WTC11 (cell line): Measurements from ENCODE around the gene BHLHE40. TPM values are rescaled to one million over a fixed set of nuclear protein-coding genes. Genes with fewer than 3 reads are reported as not detected.
A peak's percentile ranks its signal among the peaks of the same experiment; 100 is the strongest.

Source experiments
- ATAC-seq: fragments of 200-7000 bp; cut with Tn5 transposase; 2 replicates; pipeline ENCODE4 v1.10.0; 2021; ENCODE audit warnings: mild to moderate bottlenecking, moderate library complexity
- CTCF ChIA-PET: fragments of 300-600 bp; sonication (Branson Sonifier 250); formaldehyde crosslinking; loops from one replicate; lab custom pipeline; 2021; ENCODE audit warnings: antibody characterized with exemption; lab: Charles Lee
- POLR2A ChIA-PET: fragments of 350-600 bp; sonication (Branson Sonifier 250); formaldehyde crosslinking; loops from one replicate; lab custom pipeline; 2021; ENCODE audit warnings: antibody characterized with exemption; lab: Charles Lee
- DNase-seq: peaks from one replicate; pipeline ENCODE4 v3.0.0; 2021; ENCODE audit warnings: low spot score
- H3K27ac Mint-ChIP-seq: 2 replicates; pipeline ENCODE4 v1.8.0; 2021; ENCODE audit warnings: mixed read lengths
- H3K27me3 Mint-ChIP-seq: 2 replicates; pipeline ENCODE4 v1.8.0; 2021; ENCODE audit warnings: low read depth, mild to moderate bottlenecking, moderate library complexity, mixed read lengths
- H3K36me3 Mint-ChIP-seq: 2 replicates; pipeline ENCODE4 v1.8.0; 2021; ENCODE audit warnings: mixed read lengths
- H3K4me1 Mint-ChIP-seq: 2 replicates; pipeline ENCODE4 v1.8.0; 2022; ENCODE audit warnings: mixed read lengths
- H3K4me3 Mint-ChIP-seq: 2 replicates; pipeline ENCODE4 v1.8.0; 2021; ENCODE audit warnings: mild to moderate bottlenecking, moderate library complexity, mixed read lengths
- H3K9me3 Mint-ChIP-seq: 2 replicates; pipeline ENCODE4 v1.8.0; 2021; ENCODE audit warnings: mixed read lengths
- ATF6 ChIP-seq: sonication (generic); formaldehyde crosslinking; IDR thresholded peaks from 2 replicates; pipeline ENCODE4 v1.8.1; 2023; ENCODE audit warnings: mild to moderate bottlenecking, missing genetic modification reagents
- CREM ChIP-seq: sonication (generic); formaldehyde crosslinking; IDR thresholded peaks from 2 replicates; pipeline ENCODE4 v1.8.1; 2022; ENCODE audit warnings: mild to moderate bottlenecking, missing genetic modification reagents, moderate library complexity
- CTCF ChIP-seq: fragments of 200-600 bp; IDR thresholded peaks from 2 replicates; pipeline ENCODE4 v1.8.0; 2022; ENCODE audit warnings: antibody characterized with exemption
- EMX1 ChIP-seq: fragments of 250-450 bp; sonication (Bioruptor Pico); IDR thresholded peaks from 2 replicates; pipeline ENCODE4 v1.8.0; 2021; ENCODE audit warnings: mild to moderate bottlenecking
- ETV6 ChIP-seq: sonication (generic); formaldehyde crosslinking; IDR thresholded peaks from 2 replicates; pipeline ENCODE4 v1.8.1; 2022; ENCODE audit warnings: mild to moderate bottlenecking, missing genetic modification reagents
- FOXP4 ChIP-seq: sonication (generic); formaldehyde crosslinking; IDR thresholded peaks from 2 replicates; pipeline ENCODE4 v1.8.0; 2022; ENCODE audit warnings: mild to moderate bottlenecking, missing genetic modification reagents
- GABPB1 ChIP-seq: sonication (generic); formaldehyde crosslinking; IDR thresholded peaks from 2 replicates; pipeline ENCODE4 v1.8.1; 2023; ENCODE audit warnings: mild to moderate bottlenecking, missing genetic modification reagents
- KAT7 ChIP-seq: sonication (generic); formaldehyde crosslinking; IDR thresholded peaks from 2 replicates; pipeline ENCODE4 v1.8.1; 2023; ENCODE audit warnings: missing genetic modification reagents, mild to moderate bottlenecking, borderline replicate concordance
- NFATC4 ChIP-seq: fragments of 250-450 bp; sonication (Bioruptor Pico); IDR thresholded peaks from 2 replicates; pipeline ENCODE4 v1.9.0; 2021; ENCODE audit warnings: mild to moderate bottlenecking
- TCF7 ChIP-seq: sonication (generic); formaldehyde crosslinking; IDR thresholded peaks from 2 replicates; pipeline ENCODE4 v1.8.0; 2022; ENCODE audit warnings: mild to moderate bottlenecking, low read depth, missing genetic modification reagents, moderate library complexity
- TP53 ChIP-seq: sonication (generic); formaldehyde crosslinking; IDR thresholded peaks from 2 replicates; pipeline ENCODE4 v1.8.1; 2023; ENCODE audit warnings: mild to moderate bottlenecking, missing genetic modification reagents
- USF2 ChIP-seq: sonication (generic); formaldehyde crosslinking; IDR thresholded peaks from 2 replicates; pipeline ENCODE4 v1.8.1; 2023; ENCODE audit warnings: mild to moderate bottlenecking, missing genetic modification reagents, moderate library complexity
- ZNF138 ChIP-seq: sonication (generic); formaldehyde crosslinking; conservative IDR thresholded peaks from 2 replicates; pipeline ENCODE4 v1.8.1; 2022; ENCODE audit warnings: mild to moderate bottlenecking, moderate library complexity, missing genetic modification reagents
- ZNF219 ChIP-seq: sonication (generic); formaldehyde crosslinking; IDR thresholded peaks from 2 replicates; pipeline ENCODE4 v1.8.0; 2023; ENCODE audit warnings: missing genetic modification reagents, mild to moderate bottlenecking, borderline replicate concordance
- ZNF232 ChIP-seq: sonication (generic); formaldehyde crosslinking; IDR thresholded peaks from 2 replicates; pipeline ENCODE4 v1.8.0; 2022; ENCODE audit warnings: mild to moderate bottlenecking, missing genetic modification reagents
- ZNF416 ChIP-seq: fragments of 250-450 bp; sonication (Bioruptor Pico); IDR thresholded peaks from 2 replicates; pipeline ENCODE4 v1.9.0; 2021; ENCODE audit warnings: mild to moderate bottlenecking, inconsistent platforms
- ZNF512 ChIP-seq: sonication (generic); formaldehyde crosslinking; IDR thresholded peaks from 2 replicates; pipeline ENCODE4 v1.8.1; 2022; ENCODE audit warnings: missing genetic modification reagents, borderline replicate concordance
- ZNF671 ChIP-seq: fragments of 250-450 bp; sonication (Bioruptor Pico); IDR thresholded peaks from 2 replicates; pipeline ENCODE4 v1.8.0; 2021; ENCODE audit warnings: mild to moderate bottlenecking
- total RNA-seq: library from RNA; stranded (reverse); gene quantifications from 3 replicates; pipeline ENCODE4 v1.2.3, GENCODE V29; 2021
- TF ChIP-seq, protein P1 (sequence below): sonication (generic); formaldehyde crosslinking; IDR thresholded peaks from 2 replicates; pipeline ENCODE4 v1.8.0; 2022; ENCODE audit warnings: mild to moderate bottlenecking, missing genetic modification reagents

Gene BHLHE40
- total RNA-seq, 1 experiment from 2014 or later: 5.7 TPM

DNA sequence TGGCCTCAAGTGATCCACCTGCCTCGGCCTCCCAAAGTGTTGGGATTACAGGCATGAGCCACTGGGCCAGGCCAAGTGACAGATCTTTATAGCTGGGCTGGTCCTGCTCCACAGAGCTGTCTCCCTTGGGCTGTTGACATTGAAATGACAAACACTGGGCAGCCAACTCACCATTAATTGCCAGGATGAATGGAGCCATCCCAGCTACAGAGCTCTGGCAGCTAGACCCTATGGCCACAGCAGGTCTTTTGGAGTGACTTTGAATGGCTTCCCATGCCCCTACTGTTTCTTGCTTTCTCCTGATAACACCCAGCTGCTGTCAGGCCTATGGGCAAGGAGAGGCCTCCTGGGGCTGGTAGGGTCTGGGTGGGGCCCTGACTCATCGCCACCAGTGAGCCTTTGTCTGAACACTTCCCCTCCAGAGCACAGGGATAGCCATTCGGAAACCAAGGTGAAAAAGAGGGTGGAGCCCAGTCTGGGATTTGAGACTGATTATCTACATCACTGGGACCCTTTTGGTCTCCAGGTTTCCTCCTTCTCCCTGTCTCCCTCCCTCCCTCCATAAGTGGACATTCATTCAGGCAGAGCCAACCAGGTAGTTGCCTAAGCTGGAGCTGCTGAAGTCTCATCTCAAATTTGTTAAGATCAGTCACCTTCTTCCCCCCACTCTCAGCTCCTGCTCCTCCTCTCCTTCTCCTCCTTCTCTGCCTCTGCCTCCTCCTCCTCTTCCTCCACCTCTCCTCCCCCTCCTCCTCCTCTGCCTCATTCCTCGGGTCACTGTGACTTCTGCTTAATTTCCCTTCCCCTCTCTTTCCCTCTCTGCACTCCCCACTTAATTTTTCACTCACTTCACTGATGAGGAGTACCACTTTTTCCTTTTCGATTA is 34.0 kb downstream of the BHLHE40 start:
- ChIA-PET CTCF (interaction anchor here (1.0 kb wide), 1 partner anchor 293 kb away, joined by 5 read pairs; no protein-coding TSS in a partner anchor), POLR2A (interaction anchor here (1.3 kb wide), 1 partner anchor 10 kb away, joined by 6 read pairs; no protein-coding TSS in a partner anchor)
- no peak for TF ChIP-seq KAT7
- no peak for TF ChIP-seq ZNF138 (CRISPR knock-in tag)
- no peak for TF ChIP-seq ZNF416 (CRISPR knock-in tag)
- no peak for TF ChIP-seq TP53 (CRISPR knock-in tag)
- TF ChIP-seq ZNF512: no peak
- no peak for TF ChIP-seq ETV6 (CRISPR knock-in tag)
- no peak for TF ChIP-seq GABPB1 (CRISPR knock-in tag)
- TF ChIP-seq ZNF232: no peak
- TF ChIP-seq ZNF671 (CRISPR knock-in tag): no peak
- no peak for TF ChIP-seq FOXP4
- TF ChIP-seq ZNF219 (CRISPR knock-in tag): no peak
- TF ChIP-seq NFATC4 (CRISPR knock-in tag): no peak
- TF ChIP-seq TCF7 (CRISPR knock-in tag): no peak
- no peak for TF ChIP-seq CTCF
- TF ChIP-seq, protein P1, sequence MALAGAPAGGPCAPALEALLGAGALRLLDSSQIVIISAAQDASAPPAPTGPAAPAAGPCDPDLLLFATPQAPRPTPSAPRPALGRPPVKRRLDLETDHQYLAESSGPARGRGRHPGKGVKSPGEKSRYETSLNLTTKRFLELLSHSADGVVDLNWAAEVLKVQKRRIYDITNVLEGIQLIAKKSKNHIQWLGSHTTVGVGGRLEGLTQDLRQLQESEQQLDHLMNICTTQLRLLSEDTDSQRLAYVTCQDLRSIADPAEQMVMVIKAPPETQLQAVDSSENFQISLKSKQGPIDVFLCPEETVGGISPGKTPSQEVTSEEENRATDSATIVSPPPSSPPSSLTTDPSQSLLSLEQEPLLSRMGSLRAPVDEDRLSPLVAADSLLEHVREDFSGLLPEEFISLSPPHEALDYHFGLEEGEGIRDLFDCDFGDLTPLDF (CRISPR knock-in tag): no peak
- no peak for TF ChIP-seq USF2
- no peak for TF ChIP-seq EMX1
- no peak for TF ChIP-seq CREM (CRISPR knock-in tag)
- TF ChIP-seq ATF6 (CRISPR knock-in tag): no peak
- TF ChIP-seq, all 79 proteins: peak for 0
- Mint-ChIP-seq H3K27ac (no peak overlapping the region), H3K4me1 (peaks cover 14% of the 10 kb centered on the region), H3K9me3 (no peaks in the 10 kb centered on the region), H3K36me3 (no peaks in the 10 kb centered on the region), H3K4me3 (no peak overlapping the region), H3K27me3 (no peaks in the 10 kb centered on the region; the same call in 1 of the 2 replicates)
- no peak for DNase-seq
- peak; percentile 58 for ATAC-seq
